Osteocyte (in vitro differentiated cells): ENCODE measurements around the gene GADL1. TPM values are rescaled to one million over a fixed set of nuclear protein-coding genes. Genes with fewer than 3 reads are reported as not detected.

Experiments used
- DNase-seq: peaks from one replicate; pipeline ENCODE4 v3.0.0; 2021; ENCODE audit warnings: mixed read lengths; ENCODE audit not compliant: unreplicated experiment; ENCODE audit errors: extremely low spot score
- H3K27ac Mint-ChIP-seq: one replicate; pipeline ENCODE4 v1.8.0; 2021; ENCODE audit warnings: mild to moderate bottlenecking, mixed read lengths; ENCODE audit not compliant: unreplicated experiment
- H3K27me3 Mint-ChIP-seq: one replicate; pipeline ENCODE4 v1.8.0; 2021; ENCODE audit warnings: mixed read lengths; ENCODE audit not compliant: unreplicated experiment
- H3K36me3 Mint-ChIP-seq: one replicate; pipeline ENCODE4 v1.8.0; 2021; ENCODE audit warnings: mixed read lengths; ENCODE audit not compliant: unreplicated experiment
- H3K4me1 Mint-ChIP-seq: one replicate; pipeline ENCODE4 v1.8.0; 2021; ENCODE audit warnings: mixed read lengths; ENCODE audit not compliant: unreplicated experiment
- H3K4me3 Mint-ChIP-seq: one replicate; pipeline ENCODE4 v1.8.0; 2021; ENCODE audit warnings: mild to moderate bottlenecking, moderate library complexity, mixed read lengths; ENCODE audit not compliant: unreplicated experiment
- H3K9me3 Mint-ChIP-seq: one replicate; pipeline ENCODE4 v1.8.0; 2021; ENCODE audit warnings: mixed read lengths; ENCODE audit not compliant: unreplicated experiment
- total RNA-seq: library from RNA; stranded (reverse); gene quantifications from 2 replicates; pipeline ENCODE4 v1.2.1, GENCODE V29; 2021
- TF ChIP-seq, protein P1 (sequence below): fragments of 200-600 bp; sonication (generic); IDR thresholded peaks from 2 replicates; pipeline ENCODE4 v1.5.0; 2021; ENCODE audit warnings: antibody characterized with exemption, mild to moderate bottlenecking, moderate library complexity

Gene GADL1
- total RNA-seq, 1 donor from 2014 or later, result not detected

DNA sequence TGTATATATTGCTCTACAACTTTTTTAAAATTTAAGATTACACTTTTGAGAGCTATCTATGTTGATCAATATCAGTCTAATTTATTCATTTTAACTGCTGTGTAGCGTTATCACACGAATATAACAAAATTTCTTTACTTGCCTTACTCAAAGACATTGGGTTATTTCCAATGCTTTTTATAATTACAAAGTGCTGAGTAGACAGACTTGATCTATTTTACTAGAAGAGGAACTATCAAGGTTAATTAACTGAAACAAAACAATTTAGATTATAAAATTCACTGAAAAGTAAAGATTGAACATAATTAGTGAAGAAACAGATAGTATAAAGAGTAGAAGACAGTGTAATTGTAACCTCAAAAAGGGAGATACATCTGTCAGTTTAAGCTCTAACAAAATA, 182.6 kb downstream of the GADL1 start:
- Mint-ChIP-seq H3K27me3 (no peaks in the 10 kb centered on the region), H3K27ac (no peak overlapping the region), H3K9me3 (peaks cover 13% of the 10 kb centered on the region), H3K4me3 (no peak overlapping the region), H3K36me3 (peaks cover 7% of the 10 kb centered on the region), H3K4me1 (no peaks in the 10 kb centered on the region)
- DNase-seq, result no peak
- TF ChIP-seq, protein P1, sequence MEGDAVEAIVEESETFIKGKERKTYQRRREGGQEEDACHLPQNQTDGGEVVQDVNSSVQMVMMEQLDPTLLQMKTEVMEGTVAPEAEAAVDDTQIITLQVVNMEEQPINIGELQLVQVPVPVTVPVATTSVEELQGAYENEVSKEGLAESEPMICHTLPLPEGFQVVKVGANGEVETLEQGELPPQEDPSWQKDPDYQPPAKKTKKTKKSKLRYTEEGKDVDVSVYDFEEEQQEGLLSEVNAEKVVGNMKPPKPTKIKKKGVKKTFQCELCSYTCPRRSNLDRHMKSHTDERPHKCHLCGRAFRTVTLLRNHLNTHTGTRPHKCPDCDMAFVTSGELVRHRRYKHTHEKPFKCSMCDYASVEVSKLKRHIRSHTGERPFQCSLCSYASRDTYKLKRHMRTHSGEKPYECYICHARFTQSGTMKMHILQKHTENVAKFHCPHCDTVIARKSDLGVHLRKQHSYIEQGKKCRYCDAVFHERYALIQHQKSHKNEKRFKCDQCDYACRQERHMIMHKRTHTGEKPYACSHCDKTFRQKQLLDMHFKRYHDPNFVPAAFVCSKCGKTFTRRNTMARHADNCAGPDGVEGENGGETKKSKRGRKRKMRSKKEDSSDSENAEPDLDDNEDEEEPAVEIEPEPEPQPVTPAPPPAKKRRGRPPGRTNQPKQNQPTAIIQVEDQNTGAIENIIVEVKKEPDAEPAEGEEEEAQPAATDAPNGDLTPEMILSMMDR, result no peak

DNA sequence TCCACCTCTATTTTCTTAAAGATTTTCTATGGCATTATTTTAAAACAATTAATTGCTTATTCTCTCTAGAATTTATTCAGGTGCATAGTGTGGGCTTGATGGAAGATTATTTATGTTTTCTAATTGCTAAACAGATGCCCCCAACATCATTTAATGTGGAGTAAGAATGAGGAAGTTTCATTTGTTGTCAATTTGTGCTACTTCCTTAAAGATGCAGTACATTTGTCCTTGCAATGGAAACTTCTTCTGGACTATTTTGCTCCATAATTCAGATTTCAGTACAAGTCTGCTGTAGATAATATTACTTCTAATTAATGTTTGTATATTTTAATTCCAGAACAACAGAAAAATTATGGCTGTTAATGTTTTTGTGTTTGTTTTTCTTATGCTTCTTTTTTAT, 183.3 kb downstream of the GADL1 start:
- no peak overlapping the region for H3K27ac Mint-ChIP-seq
- peaks cover 17% of the 10 kb centered on the region for H3K9me3 Mint-ChIP-seq
- peaks cover 7% of the 10 kb centered on the region for H3K36me3 Mint-ChIP-seq
- no peaks in the 10 kb centered on the region for H3K27me3 Mint-ChIP-seq
- H3K4me1 Mint-ChIP-seq, result no peaks in the 10 kb centered on the region
- no peak overlapping the region for H3K4me3 Mint-ChIP-seq
- TF ChIP-seq, protein P1, result no peak
- no peak for DNase-seq

DNA sequence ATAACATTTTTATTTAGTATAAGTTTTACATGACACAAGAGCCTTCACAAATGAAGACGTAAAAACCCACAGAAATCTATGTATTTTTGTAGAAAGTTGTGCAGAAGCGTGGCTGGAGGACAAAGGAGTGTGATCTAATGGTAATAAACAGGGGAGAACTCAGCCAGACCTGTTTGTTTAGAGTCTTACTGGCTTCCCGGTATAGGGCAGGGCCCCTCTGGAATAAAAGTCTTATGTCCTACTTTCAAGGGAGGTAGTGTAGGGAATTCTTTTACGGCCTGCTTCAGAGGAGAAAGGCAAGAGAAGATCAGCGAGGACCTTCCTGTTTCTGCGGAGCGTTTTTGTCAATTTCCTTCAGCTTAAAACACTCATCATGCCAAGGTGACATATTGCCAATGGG, 184.4 kb downstream of the GADL1 start:
- TF ChIP-seq, protein P1, result no peak
- DNase-seq, result no peak
- Mint-ChIP-seq H3K27ac (no peak overlapping the region), H3K36me3 (peaks cover 3% of the 10 kb centered on the region), H3K9me3 (peaks cover 12% of the 10 kb centered on the region), H3K4me3 (no peak overlapping the region), H3K27me3 (no peaks in the 10 kb centered on the region), H3K4me1 (no peaks in the 10 kb centered on the region)

DNA sequence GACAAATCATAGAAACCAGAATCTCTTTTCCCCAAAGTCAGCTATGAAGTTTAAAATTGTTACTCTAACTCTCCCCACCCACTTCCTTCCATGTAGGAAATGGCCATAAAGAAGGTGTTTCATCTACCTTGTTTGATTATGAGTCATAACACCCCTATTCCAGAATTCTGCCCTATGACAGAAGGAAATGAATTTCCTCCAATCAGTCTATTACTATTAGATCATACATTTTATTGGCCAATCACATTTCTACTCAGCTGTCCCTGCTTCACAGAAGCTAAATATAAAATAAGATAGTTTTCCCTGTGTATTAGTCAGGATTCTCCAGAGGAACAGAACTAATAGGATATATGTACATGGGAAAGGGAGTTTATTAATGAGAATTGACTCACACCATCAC, 186.0 kb downstream of the GADL1 start:
- Mint-ChIP-seq H3K4me1 (no peaks in the 10 kb centered on the region), H3K27me3 (no peaks in the 10 kb centered on the region), H3K27ac (no peak overlapping the region), H3K4me3 (no peak overlapping the region), H3K36me3 (peaks cover 2% of the 10 kb centered on the region), H3K9me3 (peaks cover 9% of the 10 kb centered on the region)
- DNase-seq, result no peak
- TF ChIP-seq, protein P1, result no peak

- peaks cover 13% of the 10 kb centered on the region for H3K9me3 Mint-ChIP-seq
- H3K27ac Mint-ChIP-seq, result no peak overlapping the region
- H3K4me3 Mint-ChIP-seq, result no peak overlapping the region
- no peaks in the 10 kb centered on the region for H3K4me1 Mint-ChIP-seq
- DNase-seq, result no peak
- TF ChIP-seq, protein P1, result no peak
- peaks cover 6% of the 10 kb centered on the region for H3K36me3 Mint-ChIP-seq
- no peaks in the 10 kb centered on the region for H3K27me3 Mint-ChIP-seq
Observed at GRCh38 chr3:30707825-30708224, 186.6 kb downstream of the GADL1 start.
